ENCODE measurements around the gene ZFP2.

- no peak for TF ChIP-seq POLR2A (IDR thresholded peaks at IDR 0.05)
- no peak for TF ChIP-seq CTCF (IDR thresholded peaks at IDR 0.05)
Measured at GRCh38 chr5:178895615-178896571, at the start of gene ZFP2.
